Measurements from ENCODE around the gene BEND6. TPM values are rescaled to one million over a fixed set of nuclear protein-coding genes. Genes with fewer than 3 reads are reported as not detected.

BEND6 gene
- total RNA-seq, 1 experiment from 2014 or later, result 1.4 TPM

GRCh38 chr6:56953597-56954402, 1.1 kb upstream of the BEND6 start:
- Histone ChIP-seq H3K27ac (ENCODE audit: insufficient read length, low read depth, low read length) (no peak overlapping the region), H3K4me2 (ENCODE audit: insufficient read depth, insufficient read length, low read length) (peak overlapping the region; percentile 67), H2AFZ (ENCODE audit: low read length) (peak overlapping the region; percentile 24), H2BK12ac (ENCODE audit: insufficient read length, low read depth, low read length) (no peak overlapping the region), H3K9ac (ENCODE audit: extremely low read depth, insufficient read length, low read length) (peak overlapping the region; percentile 63), H3K79me2 (ENCODE audit: insufficient read depth, low read length) (no peaks in the 10 kb centered on the region), H3K23ac (ENCODE audit: insufficient read length, low read depth, low read length) (no peak overlapping the region), H2BK5ac (ENCODE audit: insufficient read length, low read length) (no peak overlapping the region), H3K14ac (ENCODE audit: insufficient read depth, low read length) (peak overlapping the region; percentile 46), H3K56ac (ENCODE audit: insufficient read length, low read depth, low read length) (no peak overlapping the region), H3K9me3 (ENCODE audit: control insufficient read depth, low read depth, low read length) (no peaks in the 10 kb centered on the region), H2BK120ac (ENCODE audit: low read depth, low read length, poor library complexity, severe bottlenecking) (no peak overlapping the region), H2BK20ac (ENCODE audit: low read depth, low read length, poor library complexity, severe bottlenecking) (no peak overlapping the region), H4K5ac (ENCODE audit: insufficient read length, low read depth, low read length) (no peak overlapping the region), H4K20me1 (ENCODE audit: control insufficient read depth, insufficient read depth, insufficient read length) (no peaks in the 10 kb centered on the region), H4K8ac (replicated peaks; ENCODE audit: insufficient read length, low read depth, low read length) (no peak overlapping the region), H3K4me1 (ENCODE audit: insufficient read depth, low read length) (peaks cover 2% of the 10 kb centered on the region; the same call in 1 of the 2 replicates), H3T11ph (ENCODE audit: low read length) (no peak overlapping the region), H4K91ac (ENCODE audit: insufficient read length, low read depth, low read length) (no peak overlapping the region), H3K23me2 (ENCODE audit: insufficient read length, low read depth, low read length, poor library complexity, severe bottlenecking) (peaks cover 14% of the 10 kb centered on the region), H3K27me3 (ENCODE audit: insufficient read depth, low read length) (peaks cover 3% of the 10 kb centered on the region; the same call in 1 of the 2 replicates), H3K4ac (ENCODE audit: low read depth, low read length) (no peak overlapping the region), H2BK15ac (ENCODE audit: low read depth, low read length) (no peak overlapping the region), H3K79me1 (ENCODE audit: insufficient read depth, low read depth, low read length, poor library complexity, severe bottlenecking) (no peaks in the 10 kb centered on the region), H2AK5ac (ENCODE audit: insufficient read length, low read length) (no peak overlapping the region), H3K18ac (ENCODE audit: insufficient read length, low read depth, low read length) (peak overlapping the region; percentile 71)
- Mint-ChIP-seq H3K36me3 (ENCODE audit: insufficient read depth in 1 of 3, low read depth in 3 of 3) (peaks cover 0 to 6% (median 2%) of the 10 kb centered on the region in 3 experiments; a peak in 3 of 7 replicates), H3K4me1 (peaks cover 20 to 26% of the 10 kb centered on the region in 2 experiments), H3K4me3 (peak overlapping the region; percentile 92 to 100), H3K9me3 (no peaks in the 10 kb centered on the region), H3K27me3 (ENCODE audit: low read depth) (peaks cover 25% of the 10 kb centered on the region), H3K27ac (peak overlapping the region; percentile 69 to 97 (median 96); a peak in 5 of 7 replicates)
- DNase-seq, result peak; percentile 35
- no CpG with 5 or more reads among the region's 42 CpGs for WGBS (ENCODE audit: extremely low coverage, insufficient read length, low lambda C conversion rate)
- TF ChIP-seq CTCF (conservative IDR thresholded peaks at IDR 0.05), result no peak
